ENCODE results near the gene CLCN7. TPM values are rescaled to one million over a fixed set of nuclear protein-coding genes. Genes with fewer than 3 reads are reported as not detected.

Gene CLCN7
- total RNA-seq, 1 donor from 2014 or later = 11.5 TPM

DNA sequence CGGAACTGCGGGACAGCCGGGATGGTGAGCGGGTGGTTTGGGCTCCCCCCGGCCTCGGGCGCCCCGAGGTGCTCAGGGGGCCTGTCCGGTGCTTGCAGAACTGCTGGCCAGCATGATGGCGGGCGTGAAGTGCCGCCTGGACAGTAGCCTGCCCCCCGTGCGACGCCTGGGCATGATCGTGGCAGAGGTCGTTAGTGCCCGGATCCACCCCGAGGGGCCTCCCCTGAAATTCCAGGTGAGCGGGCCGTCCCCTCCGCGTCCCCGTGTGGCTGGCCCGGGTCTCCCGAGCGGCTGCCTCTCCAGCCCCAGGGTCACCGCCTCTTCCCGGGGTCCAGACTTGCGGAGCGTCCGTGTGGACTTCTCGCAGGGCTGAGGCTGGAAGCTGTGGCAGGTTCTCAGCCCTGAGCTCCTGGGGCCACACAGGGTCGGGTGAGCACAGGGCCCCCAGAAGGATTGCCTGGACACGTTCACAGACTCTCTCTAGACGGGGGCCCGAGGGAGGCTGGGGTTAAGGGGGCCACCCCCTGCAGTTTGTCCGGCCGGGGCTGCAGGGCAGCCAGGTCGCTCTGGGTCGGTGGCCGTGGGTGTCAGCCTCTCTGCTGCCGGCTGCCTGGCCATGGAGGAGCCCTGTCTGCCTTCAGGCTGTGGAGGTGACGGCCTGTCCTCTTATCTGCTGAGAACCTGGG lies 25.8 kb upstream of the CLCN7 start:
- Mint-ChIP-seq H3K36me3 (peaks cover 9% of the 10 kb centered on the region), H3K27me3 (ENCODE audit: insufficient read depth, low read depth) (no peaks in the 10 kb centered on the region), H3K27ac (no peak overlapping the region), H3K9me3 (no peaks in the 10 kb centered on the region), H3K4me1 (no peaks in the 10 kb centered on the region), H3K4me3 (no peak overlapping the region)
- H3K27me3 ChIP-seq = no peaks in the 10 kb centered on the region
- H3K4me2 ChIP-seq = no peak overlapping the region
- no peak for DNase-seq (ENCODE audit: low spot score)
- no peak overlapping the region for H3K9ac ChIP-seq
- no peaks in the 10 kb centered on the region for H3K9me3 ChIP-seq (ENCODE audit: low read depth)
- no peak overlapping the region for H3K27ac ChIP-seq
- H3K4me1 ChIP-seq = no peaks in the 10 kb centered on the region
- no peak overlapping the region for H2AFZ ChIP-seq (replicated peaks)
- H3K4me3 ChIP-seq = no peak overlapping the region
- TF ChIP-seq EZH2 (IDR thresholded peaks at IDR 0.05) (no peak), EZH2phosphoT487 (IDR thresholded peaks at IDR 0.05) (no peak)
- TF ChIP-seq, protein P1, sequence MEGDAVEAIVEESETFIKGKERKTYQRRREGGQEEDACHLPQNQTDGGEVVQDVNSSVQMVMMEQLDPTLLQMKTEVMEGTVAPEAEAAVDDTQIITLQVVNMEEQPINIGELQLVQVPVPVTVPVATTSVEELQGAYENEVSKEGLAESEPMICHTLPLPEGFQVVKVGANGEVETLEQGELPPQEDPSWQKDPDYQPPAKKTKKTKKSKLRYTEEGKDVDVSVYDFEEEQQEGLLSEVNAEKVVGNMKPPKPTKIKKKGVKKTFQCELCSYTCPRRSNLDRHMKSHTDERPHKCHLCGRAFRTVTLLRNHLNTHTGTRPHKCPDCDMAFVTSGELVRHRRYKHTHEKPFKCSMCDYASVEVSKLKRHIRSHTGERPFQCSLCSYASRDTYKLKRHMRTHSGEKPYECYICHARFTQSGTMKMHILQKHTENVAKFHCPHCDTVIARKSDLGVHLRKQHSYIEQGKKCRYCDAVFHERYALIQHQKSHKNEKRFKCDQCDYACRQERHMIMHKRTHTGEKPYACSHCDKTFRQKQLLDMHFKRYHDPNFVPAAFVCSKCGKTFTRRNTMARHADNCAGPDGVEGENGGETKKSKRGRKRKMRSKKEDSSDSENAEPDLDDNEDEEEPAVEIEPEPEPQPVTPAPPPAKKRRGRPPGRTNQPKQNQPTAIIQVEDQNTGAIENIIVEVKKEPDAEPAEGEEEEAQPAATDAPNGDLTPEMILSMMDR (IDR thresholded peaks at IDR 0.05) = no peak
- no peaks in the 10 kb centered on the region for H3K79me2 ChIP-seq (ENCODE audit: low read depth)
- H3F3A ChIP-seq (ENCODE audit: low read depth) = no peaks in the 10 kb centered on the region
- H4K20me1 ChIP-seq (ENCODE audit: low read depth) = no peaks in the 10 kb centered on the region
- H3K36me3 ChIP-seq = no peaks in the 10 kb centered on the region

DNA sequence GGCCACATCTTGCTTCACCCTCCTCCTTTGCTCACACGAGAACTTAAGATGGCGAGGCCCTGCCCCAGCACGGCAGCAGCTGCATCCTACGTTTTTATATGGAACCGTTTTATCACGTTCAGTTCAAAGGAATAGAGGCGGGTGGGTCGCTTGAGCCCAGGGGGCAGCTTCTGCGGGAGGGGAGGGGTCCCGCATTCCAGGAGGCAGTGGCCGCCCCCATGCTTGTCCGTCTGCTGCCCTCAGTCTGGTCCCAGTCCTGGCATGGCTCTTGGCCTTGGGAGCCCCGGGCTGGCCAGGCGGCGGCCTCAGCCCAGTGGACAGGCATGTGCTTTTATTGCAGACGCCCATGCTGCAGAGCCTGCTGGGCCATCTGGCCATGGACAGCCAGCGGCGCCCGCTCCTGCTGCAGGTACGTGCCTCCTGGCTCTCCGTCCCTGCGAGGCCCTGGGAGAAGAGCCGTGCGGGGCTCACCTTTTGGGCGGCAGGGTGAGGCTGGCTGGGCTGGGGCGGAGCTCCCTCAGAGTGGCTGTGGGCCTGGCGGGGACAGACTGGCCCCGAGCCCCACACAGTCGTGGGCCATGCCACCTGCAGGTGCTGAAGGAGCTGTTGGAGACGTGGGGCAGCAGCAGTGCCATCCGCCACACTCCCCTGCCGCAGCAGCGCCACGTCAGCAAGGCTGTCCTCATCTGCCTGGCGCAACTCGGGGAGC lies 25.1 kb upstream of the CLCN7 start:
- Histone ChIP-seq H3K4me1 (no peaks in the 10 kb centered on the region), H3K9me3 (ENCODE audit: low read depth) (no peaks in the 10 kb centered on the region), H2AFZ (replicated peaks) (no peak overlapping the region), H3F3A (ENCODE audit: low read depth) (no peaks in the 10 kb centered on the region), H3K9ac (no peak overlapping the region), H4K20me1 (ENCODE audit: low read depth) (no peaks in the 10 kb centered on the region), H3K27ac (no peak overlapping the region), H3K4me2 (no peak overlapping the region), H3K4me3 (no peak overlapping the region), H3K27me3 (no peaks in the 10 kb centered on the region), H3K36me3 (no peaks in the 10 kb centered on the region), H3K79me2 (ENCODE audit: low read depth) (peaks cover 7% of the 10 kb centered on the region)
- no peak overlapping the region for H3K27ac Mint-ChIP-seq
- DNase-seq (ENCODE audit: low spot score) = no peak
- no peak for TF ChIP-seq EZH2phosphoT487 (IDR thresholded peaks at IDR 0.05)
- TF ChIP-seq, protein P1 (IDR thresholded peaks at IDR 0.05) = no peak
- TF ChIP-seq EZH2 (IDR thresholded peaks at IDR 0.05) = no peak
- peaks cover 9% of the 10 kb centered on the region for H3K36me3 Mint-ChIP-seq
- no peak overlapping the region for H3K4me3 Mint-ChIP-seq
- H3K4me1 Mint-ChIP-seq = no peaks in the 10 kb centered on the region
- H3K27me3 Mint-ChIP-seq (ENCODE audit: insufficient read depth, low read depth) = no peaks in the 10 kb centered on the region
- no peaks in the 10 kb centered on the region for H3K9me3 Mint-ChIP-seq

DNA sequence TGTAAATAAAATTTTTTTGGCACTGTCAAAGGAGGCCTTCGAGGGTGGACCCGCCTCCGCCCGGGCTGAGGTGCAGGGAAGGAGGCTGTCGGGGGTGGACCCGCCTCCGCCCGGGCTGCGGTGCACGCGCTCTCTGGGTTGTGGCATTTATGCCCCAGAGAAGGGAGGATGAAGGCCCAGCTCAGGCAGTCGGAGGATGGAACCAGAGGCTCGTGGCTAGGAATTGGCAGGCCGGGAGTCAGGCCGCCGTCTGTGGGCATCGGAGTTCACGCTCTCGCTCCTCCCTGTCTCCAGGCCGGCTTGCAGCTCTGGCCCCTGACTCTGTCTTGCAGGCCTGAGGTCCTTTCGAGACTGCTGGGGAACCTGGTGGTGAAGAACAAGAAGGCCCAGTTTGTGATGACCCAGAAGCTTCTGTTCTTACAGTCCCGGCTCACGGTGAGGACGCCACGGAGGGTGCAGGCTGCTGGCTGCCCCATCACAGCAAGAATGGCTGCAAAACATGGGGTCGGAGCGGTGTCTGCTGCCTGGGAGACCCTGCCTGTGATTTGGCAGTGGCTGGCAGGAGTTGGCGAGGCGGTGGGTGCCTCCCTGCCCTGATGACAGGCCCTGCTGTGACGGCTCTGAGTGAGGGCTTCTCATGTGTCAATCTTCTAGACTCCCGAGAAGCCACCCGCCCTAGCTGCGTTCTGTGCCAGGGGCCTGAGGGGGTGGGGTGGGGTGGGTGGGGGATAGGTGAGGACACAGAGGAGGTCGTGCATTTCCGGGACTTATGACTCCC lies 24.3 kb upstream of the CLCN7 start:
- Histone ChIP-seq H2AFZ (replicated peaks) (no peak overlapping the region), H3K79me2 (ENCODE audit: low read depth) (peaks cover 15% of the 10 kb centered on the region), H3F3A (ENCODE audit: low read depth) (no peaks in the 10 kb centered on the region), H3K4me3 (no peak overlapping the region), H4K20me1 (ENCODE audit: low read depth) (peaks cover 8% of the 10 kb centered on the region), H3K4me2 (no peak overlapping the region), H3K27ac (no peak overlapping the region), H3K9ac (no peak overlapping the region), H3K4me1 (peaks cover 2% of the 10 kb centered on the region), H3K9me3 (ENCODE audit: low read depth) (no peaks in the 10 kb centered on the region), H3K36me3 (no peaks in the 10 kb centered on the region), H3K27me3 (no peaks in the 10 kb centered on the region)
- Mint-ChIP-seq H3K4me3 (no peak overlapping the region), H3K9me3 (no peaks in the 10 kb centered on the region), H3K36me3 (peaks cover 9% of the 10 kb centered on the region), H3K4me1 (no peaks in the 10 kb centered on the region), H3K27ac (no peak overlapping the region), H3K27me3 (ENCODE audit: insufficient read depth, low read depth) (no peaks in the 10 kb centered on the region)
- no peak for DNase-seq (ENCODE audit: low spot score)
- no peak for TF ChIP-seq EZH2 (IDR thresholded peaks at IDR 0.05)
- TF ChIP-seq EZH2phosphoT487 (IDR thresholded peaks at IDR 0.05) = no peak
- TF ChIP-seq, protein P1 (IDR thresholded peaks at IDR 0.05) = no peak

Data from neural progenitor cell (in vitro differentiated cells).